ENCODE data around the gene FBH1.
"Not testable (repeated sequence)": the region's sequence is repeated elsewhere in the genome, so short reads cannot be mapped to it uniquely, and the experiment has no call there.

The FBH1 gene

DNA sequence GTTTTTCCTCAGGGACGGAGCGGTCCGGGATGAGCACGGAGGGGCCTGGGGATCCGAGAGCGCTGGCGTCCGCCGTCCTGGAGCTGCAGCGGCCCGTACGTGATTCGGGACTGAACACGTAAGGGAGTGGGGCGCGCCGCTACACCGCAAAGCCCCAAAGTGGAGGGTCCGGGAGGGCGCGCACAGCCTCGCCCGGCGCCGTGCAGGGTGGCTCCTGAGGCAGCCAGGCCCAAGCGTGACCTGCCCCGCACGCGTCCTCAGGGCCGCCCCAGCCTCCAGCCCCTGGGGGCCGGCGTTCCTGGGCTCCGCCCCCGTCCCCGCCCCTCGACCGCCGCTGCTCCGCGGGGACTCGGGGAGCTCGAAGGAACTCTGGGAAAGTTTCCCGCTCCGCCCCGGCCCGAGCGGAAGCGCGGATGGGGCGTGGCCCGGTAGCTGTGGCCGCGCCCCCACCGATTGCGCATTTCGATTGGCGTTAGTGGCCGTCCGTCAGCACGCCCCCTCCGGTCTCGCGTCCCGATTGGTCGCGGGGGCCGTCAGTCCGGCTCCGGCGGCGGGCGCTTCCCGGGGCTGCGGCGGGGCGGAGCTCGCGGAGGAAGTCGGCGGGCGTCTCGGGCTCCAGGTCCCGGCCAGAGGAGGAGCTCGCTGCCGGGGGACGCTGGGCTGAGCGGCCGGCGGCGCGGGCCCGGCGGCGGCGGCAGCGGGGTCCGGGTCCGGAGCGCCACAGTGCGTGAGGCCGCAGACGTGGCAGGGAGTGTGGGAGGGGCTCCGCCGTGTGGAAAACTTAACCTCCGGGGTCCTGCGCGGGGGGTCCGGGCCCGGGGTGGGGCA lies at the start of gene FBH1, which contains the start of gene ANKRD16:
FBH1 (plus strand) TSS at position 620 of the 828 bp plus-strand sequence; CDS start at position 723, 103 bp downstream.
ANKRD16 (minus strand) TSS at position 270 of the 828 bp plus-strand sequence. CDS start 539 bp downstream, outside the sequence.
- DNase-seq (ENCODE audit: low read depth in 2 of 3, low spot score in 2 of 3) = peak; percentile 97 to 99 (median 98)

DNA sequence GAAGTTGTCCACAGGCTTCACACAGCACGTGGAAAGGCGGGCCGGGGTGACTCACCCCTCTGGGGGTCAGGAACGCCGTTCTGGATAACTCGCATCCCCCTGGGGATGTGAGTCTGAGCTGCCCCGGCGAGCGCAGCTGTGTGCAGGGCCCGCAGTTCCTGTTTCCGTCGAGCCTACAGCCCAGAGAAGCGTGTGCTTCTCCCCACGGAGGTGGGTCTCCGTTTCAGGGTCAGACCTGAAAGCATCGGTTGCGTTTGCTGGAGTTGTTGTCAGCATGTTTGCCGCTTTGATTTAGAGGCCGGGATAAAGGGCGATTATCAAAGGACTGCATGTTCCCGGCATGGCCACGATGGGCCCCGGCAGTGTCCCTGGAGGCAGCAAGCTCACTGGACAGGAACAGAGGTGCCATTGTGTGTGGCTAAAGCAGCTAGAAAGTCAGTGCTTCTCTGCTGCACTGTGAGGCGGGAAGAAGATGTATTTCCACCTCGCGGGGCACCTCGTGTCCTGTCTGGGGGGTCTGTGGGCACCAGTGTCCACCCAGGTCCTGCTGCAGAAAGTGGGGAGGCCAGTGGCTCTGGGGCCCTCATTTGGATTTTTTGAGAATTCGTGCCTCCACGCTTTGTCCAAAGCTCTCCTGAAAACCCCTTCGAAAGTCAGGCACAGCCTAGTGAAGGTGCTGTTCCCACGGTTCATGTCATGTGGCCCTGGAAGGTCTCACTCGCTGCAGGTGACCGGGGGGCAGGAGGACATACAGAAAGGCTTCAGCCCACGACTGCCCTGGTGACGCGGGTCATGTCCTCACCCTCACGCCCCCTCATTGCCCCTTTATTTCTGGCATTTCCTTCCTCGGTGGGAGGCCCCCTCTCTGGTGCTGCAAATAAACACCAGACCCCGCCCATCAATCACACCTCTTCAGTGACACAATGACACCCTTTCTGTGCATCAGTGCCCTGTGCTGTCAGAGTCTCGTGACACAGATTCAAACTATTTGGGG lies 49.4 kb upstream of the FBH1 start:
- DNase-seq (ENCODE audit: low read depth in 2 of 3, low spot score in 2 of 3) = no peak

DNA sequence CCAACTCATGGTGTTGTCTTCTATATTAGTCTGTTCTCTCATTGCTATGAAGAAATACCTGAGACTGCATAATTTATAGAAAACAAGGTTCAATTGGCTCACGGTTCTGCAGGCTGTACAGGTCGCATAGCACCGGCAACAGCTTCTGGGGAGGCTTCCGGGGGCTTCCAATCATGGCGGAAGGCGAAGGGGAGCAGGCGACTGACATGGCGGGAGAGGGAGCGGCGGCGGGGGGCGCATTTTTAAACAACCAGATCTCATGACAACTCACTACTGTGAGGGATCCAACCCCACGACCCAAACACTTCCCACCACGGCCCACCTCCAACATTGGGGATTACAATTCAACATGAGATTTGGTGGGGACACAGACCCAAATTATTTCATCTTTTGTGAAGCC lies 48.1 kb upstream of the FBH1 start:
- no peak for DNase-seq (ENCODE audit: low read depth in 2 of 3, low spot score in 2 of 3)

DNA sequence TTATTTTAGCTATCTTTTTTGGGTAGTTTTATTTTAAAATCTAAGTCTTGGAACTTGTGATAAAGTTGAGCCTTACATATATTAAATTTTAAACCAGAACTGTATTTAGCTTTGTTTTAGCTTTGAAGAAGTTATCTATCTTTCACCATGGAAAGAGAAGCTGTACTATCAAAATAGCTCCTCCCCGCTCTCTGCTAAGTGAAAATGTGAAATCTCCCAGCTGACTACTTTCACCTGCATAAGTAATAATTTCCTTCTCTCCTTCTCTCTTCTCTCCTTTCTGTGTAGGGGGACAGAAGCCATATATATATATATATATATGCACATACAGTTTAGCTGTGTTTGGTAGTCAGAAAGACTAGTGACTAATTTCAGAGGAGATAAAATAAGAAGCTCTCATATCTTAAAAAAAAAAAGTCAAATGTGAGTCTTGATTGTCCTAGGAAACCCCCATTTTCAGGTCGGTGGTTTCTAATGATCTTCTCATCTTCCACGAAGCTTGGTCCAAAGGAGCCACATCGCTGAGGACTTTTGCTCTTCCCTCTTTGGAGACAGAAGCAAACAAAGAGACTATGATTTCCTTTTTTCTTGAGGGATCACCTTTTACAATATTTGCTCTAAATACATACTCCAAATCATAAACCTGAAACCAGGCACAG lies 46.2 kb upstream of the FBH1 start:
- DNase-seq (ENCODE audit: low read depth in 2 of 3, low spot score in 2 of 3) = no peak

DNA sequence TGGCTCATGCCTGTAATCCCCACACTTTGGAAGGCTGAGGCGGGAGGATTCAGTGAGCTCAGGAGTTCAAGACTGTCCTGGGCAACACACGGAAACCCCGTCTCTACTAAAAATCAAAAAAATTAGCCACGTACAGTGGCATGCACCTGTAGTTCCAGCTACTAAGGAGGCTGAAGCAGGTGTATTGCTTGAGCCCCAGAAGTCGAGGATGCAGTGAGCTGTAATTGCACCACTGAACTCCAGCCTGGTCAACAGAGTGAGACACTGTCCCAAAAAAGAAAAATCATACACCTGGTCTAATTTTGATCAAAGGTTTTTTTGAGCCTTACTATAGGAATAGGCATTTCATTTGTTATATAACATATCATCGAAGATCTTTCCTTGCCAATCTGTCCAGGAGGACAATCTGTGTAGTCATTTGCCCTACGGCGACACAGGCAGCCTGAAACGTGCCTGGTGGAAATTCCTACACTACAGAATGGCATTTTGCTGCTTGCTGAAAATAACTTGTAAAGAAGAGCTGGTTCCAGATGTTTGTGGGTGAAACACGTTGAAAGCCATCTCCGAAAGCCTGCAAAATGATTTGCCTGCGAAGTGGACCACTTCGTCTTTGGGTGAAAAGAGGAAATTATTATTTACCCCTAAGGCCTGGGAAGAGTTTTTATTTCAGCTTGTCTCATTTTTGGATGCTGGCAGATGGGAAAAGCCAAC lies 45.5 kb upstream of the FBH1 start:
- DNase-seq (ENCODE audit: low read depth in 2 of 3, low spot score in 2 of 3) = no peak

DNA sequence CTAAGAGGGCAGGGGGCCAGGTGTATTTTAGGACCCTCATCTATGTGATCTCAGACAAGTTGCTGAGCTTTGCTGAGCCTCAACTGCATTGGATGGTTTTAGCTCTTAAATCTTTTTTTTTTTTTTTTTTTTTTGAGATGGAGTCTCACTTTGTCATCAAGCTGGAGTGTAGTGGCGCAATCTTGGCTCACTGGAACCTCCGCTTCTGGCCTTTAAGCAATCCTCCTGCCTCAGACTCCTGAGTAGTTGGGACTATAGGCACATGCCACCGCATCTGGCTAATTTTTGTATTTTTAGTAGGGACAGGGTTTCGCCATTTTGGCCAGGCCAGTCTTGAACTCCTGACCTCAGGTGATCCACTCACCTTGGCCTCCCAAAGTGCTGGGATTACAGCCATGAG lies 43.4 kb upstream of the FBH1 start:
- not testable (repeated sequence) for DNase-seq (ENCODE audit: low read depth in 2 of 3, low spot score in 2 of 3)

DNA sequence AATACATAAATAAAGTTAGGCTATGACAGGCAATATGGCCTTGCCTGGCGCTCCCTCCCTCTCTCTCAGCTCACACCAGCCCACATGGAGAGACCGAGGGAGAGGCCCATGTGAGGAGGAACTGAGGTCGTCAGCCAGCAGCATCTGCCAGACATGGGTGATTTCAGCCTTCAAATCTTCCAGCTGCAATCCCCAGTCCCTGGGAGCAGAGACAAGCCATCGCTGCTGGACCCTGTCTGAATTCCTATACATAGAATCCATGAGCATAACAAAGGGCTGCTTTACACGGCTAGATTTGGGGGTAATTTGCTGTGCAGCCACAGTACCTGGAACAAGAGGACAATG lies 35.9 kb upstream of the FBH1 start:
- no peak for DNase-seq (ENCODE audit: low read depth in 2 of 3, low spot score in 2 of 3)

DNA sequence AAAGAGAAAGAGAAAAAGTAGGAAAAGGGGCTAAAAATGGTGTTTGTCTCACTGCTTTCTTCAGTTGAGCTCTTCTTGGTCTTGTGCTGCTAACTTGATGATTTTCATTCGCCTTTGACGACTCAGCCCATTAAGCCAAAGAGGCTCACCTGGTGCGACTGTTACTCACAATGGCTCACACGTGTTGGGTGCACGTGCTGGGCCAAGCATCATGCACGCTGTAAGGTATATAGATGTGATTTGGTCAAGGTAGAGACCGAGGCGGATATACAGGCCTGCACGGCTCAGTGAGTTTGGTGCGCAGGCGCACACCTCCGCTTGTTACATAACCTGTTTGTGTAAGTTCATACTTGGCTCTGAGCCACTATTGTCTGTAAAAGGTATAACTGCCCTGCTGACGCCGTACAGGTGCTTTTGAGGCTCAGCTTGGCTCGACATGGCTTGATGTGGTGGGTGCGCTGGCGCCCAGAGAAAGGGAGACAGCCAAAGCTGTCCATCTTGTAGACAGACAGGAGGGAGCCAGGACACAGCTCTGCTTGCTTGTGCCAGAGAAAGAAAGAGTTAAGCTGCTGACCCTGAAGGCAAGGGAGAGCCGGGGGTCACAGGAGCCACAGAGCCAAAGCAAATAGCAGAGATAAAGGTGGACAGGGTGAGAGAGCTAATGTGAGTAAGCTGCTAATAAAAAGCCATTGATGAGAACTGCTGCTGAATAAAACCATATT lies 33.9 kb upstream of the FBH1 start:
- no peak for DNase-seq (ENCODE audit: low read depth in 2 of 3, low spot score in 2 of 3)

DNA sequence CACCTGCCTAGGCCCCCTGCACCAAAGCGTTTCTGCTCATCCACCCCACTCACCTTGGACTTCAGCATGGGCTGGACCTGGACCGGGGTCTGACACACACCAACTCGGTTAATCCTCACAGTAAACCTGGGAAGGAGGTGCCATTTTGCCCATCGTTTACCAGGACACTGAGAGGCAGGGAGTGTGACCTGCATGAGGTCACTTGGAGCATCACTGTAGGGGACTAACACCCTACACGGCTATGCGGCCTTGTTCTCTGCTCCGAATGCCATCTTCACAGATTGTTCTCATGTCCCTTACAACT lies 33.4 kb upstream of the FBH1 start:
- DNase-seq (ENCODE audit: low read depth in 2 of 3, low spot score in 2 of 3) = no peak

DNA sequence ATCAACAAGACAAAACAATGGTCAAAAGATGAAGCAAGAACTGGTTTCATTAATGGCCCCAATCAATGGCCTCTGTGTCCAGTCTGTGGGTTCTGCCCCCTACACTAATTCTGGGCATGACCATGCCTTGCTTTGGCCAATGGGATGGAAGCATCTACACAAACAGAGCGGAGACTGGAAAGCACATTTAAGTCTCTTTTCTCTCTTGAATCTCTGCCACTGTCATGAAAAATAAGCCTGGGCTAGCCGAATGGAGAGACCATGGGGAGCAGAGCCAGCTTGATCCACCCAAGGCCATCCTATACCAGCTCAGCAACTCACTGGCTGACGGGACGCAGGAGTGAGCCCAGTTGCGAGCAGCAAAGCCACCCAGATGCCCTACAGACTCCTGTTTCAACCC lies 31.2 kb upstream of the FBH1 start:
- no peak for DNase-seq (ENCODE audit: low read depth in 2 of 3, low spot score in 2 of 3)

DNA sequence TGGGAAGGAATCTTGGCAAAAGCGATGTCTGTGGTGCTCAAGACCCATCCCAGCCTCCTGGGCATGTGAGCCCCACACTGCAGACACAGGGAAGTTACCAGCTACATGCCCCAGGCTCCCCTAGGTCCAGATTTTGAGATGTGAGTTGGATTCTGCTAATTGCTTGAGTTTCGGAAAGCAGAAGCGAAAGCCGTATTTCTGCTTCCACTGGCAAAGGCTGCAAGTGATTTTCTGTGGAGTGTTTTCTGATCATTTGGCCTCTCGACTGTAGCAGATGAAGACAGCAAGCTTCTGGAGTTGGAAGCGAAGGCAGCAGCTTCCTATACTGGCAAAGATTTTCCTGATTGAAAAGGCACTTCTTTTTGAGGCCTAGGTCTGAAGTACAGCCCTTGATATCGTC lies 30.0 kb upstream of the FBH1 start:
- no peak for DNase-seq (ENCODE audit: low read depth in 2 of 3, low spot score in 2 of 3)

DNA sequence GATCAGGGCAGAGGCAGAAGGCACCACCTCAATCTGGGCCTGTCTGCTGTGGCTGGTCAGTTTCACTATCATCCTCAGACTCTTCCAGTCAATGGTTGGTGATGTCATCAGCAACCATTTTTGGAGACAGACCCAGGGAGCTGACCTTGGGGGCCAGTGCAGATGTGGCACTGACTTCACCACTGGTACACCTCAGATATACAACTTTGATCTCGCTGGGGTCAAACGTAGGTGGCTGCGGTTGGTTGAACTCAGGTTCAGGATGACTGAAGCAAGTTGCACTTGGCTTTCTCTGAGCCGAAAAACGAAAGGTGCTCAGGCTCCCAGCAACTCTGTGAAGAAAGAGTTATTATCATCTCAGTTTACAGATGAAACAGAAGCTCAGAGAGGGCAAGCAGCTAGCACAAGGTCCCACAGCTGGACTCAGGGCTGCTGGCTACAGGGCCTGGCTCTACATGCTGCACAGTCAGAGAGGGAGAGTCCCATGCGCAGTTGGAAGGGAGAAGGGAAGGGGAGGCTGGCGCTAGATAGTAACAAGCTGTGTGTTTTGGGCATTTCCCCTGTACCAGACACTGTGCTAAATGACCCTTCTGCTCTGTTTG lies 27.6 kb upstream of the FBH1 start:
- DNase-seq (ENCODE audit: low read depth in 2 of 3, low spot score in 2 of 3) = no peak

DNA sequence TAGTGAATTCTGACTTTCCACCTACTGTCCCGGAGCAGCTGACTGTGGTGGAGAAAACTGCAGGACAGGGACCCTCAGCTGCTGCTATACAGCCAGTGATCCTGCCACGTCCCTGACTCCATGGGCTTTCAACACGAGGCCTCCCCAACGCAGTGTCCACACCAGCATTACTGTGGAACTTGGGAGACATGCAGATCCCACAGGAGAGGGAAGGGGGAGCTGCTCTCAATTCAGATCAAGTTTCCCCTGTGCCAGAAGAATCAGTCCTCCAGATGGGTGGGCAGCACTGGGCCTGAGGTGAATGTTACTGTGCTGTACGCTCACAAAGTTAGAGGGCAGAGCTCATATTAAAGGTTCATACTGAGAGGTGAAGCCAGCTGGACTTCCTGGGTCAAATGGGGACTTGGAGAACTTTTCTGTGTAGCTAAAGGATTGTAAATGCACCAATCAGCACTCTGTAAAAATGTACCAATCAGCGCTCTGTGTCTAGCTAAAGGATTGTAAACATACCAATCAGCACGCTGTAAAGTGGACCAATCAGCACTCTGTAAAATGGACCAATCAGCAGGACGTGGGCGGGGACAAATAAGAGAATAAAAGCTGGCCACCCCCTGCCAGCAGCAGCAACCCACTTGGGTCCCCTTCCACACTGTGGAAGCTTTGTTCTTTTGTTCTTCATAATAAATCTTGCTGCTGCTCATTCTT lies 26.9 kb upstream of the FBH1 start:
- not testable (repeated sequence) for DNase-seq (ENCODE audit: low read depth in 2 of 3, low spot score in 2 of 3)

DNA sequence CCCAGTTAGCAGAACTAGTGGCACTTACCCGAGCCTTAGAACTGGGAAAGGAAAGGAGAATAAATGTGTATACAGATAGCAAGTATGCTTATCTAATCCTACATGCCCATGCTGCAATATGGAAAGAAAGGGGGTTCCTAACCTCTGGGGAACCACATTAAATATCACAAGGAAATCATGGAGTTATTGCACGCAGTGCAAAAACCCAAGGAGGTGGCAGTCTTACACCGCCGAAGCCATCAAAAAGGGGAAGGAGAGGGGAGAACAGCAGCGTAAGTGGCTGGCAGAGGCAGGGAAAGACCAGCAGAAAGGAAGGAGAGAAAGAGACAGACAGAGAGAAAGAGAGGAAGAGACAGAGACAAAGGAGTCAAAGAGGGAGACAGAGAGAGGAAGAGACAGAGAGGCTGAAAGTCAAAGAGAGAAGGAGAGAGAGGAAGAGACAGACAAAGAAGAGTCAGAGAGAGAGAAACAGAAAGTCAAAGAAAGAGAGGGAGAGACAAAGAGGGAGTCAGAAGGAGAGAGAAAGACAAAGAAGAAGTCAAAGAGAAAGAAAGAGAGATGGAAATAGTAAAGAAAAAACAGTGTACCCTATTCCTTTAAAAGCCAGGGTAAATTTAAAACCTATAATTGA lies 23.5 kb upstream of the FBH1 start:
- not testable (repeated sequence) for DNase-seq (ENCODE audit: low read depth in 2 of 3, low spot score in 2 of 3)

DNA sequence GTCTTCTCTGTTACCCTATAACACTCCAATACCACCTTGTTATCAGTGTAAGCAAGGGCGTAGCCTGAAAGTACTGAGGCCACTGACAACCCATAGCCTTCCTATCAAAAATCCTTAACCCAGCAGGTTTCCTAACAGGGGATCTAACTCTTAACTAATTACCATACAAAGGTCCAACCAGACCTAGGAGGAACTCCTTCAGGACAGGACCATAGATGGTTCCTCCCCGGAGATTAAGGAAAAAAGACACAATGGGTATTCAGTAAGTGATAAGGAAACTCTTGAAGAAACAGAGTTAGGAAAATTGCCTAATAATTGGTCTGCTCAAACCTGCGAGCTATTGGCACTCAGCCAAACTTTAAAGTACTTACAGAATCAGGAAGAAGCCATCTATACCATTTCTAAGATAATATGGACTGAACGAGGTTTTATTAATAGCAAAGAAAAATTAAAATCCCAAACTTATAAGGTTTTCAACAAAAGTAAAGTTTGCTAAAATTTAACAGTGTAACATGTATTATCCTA lies 22.9 kb upstream of the FBH1 start:
- not testable (repeated sequence) for DNase-seq (ENCODE audit: low read depth in 2 of 3, low spot score in 2 of 3)

DNA sequence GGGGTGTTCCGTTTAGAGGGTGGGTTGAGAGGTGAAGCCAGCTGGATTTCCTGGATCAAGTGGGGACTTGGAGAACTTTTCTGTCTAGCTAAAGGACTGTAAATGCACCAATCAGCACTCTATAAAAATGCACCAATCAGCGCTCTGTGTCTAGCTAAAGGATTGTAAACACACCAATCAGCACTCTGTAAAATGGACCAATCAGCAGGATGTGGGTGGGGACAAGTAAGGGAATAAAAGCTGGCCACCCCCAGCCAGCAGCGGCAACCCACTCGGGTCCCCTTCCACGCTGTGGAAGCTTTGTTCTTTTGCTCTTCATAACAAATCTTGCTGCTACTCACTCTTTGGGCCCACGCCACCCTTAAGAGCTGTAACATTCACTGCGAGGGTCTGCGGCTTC lies 21.7 kb upstream of the FBH1 start:
- not testable (repeated sequence) for DNase-seq (ENCODE audit: low read depth in 2 of 3, low spot score in 2 of 3)

DNA sequence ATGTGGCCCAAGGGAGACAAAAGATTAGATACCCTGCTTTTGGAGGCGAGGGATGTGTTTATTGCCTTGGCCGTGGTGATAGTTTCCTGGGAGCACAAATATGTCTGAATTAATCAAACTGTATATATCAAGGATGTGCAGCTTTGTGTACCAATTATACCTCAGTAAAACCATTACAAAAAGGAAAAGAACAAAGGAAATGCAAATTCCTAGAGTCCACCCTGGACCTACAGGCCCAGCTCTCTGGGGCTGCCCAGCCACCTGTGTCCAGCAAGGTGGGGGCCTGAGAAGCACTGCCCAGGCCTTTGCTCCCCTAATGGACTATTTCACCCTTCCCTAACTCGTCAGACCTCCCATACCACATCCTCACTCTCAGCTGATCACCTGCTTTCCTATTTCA lies 20.9 kb upstream of the FBH1 start:
- no peak for DNase-seq (ENCODE audit: low read depth in 2 of 3, low spot score in 2 of 3)

DNA sequence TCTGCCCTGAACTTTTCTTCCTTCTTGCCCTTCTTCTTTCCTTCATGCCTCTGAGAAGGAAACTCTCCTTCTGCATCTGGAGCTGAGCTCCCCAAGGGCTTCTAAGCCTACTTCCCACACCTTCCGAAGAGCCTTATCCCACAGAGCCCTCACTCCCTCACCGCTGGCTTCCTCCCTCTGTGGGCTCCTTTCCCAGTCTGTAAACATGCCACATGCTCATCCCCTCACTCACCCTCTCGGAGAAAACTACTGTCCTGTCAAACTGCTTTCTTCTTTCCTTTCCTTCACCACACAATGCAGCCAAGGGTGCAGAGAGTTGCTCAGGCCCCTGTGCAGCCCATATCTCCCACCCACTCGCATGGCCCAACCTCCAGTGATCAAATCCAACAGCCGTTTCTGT lies 18.4 kb upstream of the FBH1 start:
- DNase-seq (ENCODE audit: low read depth in 2 of 3, low spot score in 2 of 3) = no peak
